NT2/D1 (cell line): ENCODE measurements around the gene UBE2L6.

Experiments used
- DNase-seq: peaks from one replicate; pipeline ENCODE4 v3.0.0-alpha.2; 2011; ENCODE audit warnings: low read depth, low spot score
- H3K27me3 ChIP-seq: 2 replicates; pipeline ENCODE4 v1.6.0; 2011; ENCODE audit warnings: mild to moderate bottlenecking; ENCODE audit not compliant: insufficient read length, insufficient read depth
- H3K36me3 ChIP-seq: 2 replicates; pipeline ENCODE4 v1.6.1; 2011; ENCODE audit warnings: mild to moderate bottlenecking, low read length, mixed read lengths; ENCODE audit not compliant: insufficient read depth, insufficient read length
- H3K4me1 ChIP-seq: 2 replicates; pipeline ENCODE4 v1.5.1; 2011; ENCODE audit not compliant: insufficient read depth, insufficient read length
- H3K4me3 ChIP-seq: 2 replicates; pipeline ENCODE4 v1.5.1; 2011; ENCODE audit warnings: low read depth; ENCODE audit not compliant: insufficient read length
- H3K9ac ChIP-seq: 2 replicates; pipeline ENCODE4 v1.6.0; 2011; ENCODE audit warnings: low read depth; ENCODE audit not compliant: insufficient read length
- H3K9me3 ChIP-seq: 2 replicates; pipeline ENCODE4 v1.5.1; 2011; ENCODE audit warnings: mild to moderate bottlenecking, low read length; ENCODE audit not compliant: insufficient read depth
- SUZ12 ChIP-seq: IDR thresholded peaks from 2 replicates; pipeline ENCODE4 v1.6.1; 2011; ENCODE audit not compliant: insufficient read length, insufficient read depth; ENCODE audit errors: extremely low read depth
- YY1 ChIP-seq: IDR thresholded peaks from 2 replicates; pipeline ENCODE4 v1.6.1; 2011; ENCODE audit not compliant: insufficient read length, insufficient read depth
- ZNF274 ChIP-seq: IDR thresholded peaks from 2 replicates; pipeline ENCODE4 v1.6.1; 2011; ENCODE audit warnings: mild to moderate bottlenecking, low read depth, low read length

The UBE2L6 gene

DNA sequence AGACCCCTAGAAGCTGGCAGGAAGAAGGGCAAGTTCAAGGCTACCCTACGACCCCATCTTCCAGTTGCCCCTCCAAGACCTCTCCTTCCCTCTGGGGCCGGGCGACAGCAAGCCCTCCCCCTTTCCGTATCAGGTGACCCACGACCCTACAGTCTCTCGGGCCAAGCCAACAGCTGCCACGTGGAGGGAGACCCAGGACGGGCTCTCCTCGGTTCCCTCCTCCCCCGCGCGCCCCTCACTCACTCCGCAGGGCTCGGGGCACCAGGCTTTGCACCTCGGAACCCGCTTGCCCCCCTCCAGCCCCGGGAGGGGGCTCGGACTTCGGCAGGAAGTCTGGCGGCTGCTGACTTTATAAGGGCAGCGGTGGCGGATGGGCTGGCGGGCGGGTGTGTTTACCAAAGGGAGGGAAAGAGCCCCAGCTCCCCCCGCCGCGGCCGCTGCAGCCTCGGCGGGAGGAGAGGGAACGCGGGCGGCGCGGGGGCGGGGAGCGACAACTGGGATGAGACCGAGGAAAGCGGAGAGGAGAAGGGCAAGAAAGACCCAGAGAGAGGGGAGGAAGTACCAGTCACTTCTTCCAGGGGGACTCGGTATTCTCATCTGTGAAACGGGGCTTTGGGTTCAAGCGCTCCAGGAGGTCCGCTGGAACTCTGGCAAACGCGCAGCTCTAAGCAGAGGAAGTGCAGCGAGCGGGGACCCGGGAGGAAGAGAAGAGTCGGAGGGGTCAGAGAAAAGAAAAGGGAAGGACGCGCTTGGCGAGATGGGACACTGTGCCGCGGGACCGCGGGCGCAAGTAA is 52.7 kb downstream of the UBE2L6 start:
- Histone ChIP-seq H3K27me3 (peaks cover 51% of the 10 kb centered on the region), H3K36me3 (no peaks in the 10 kb centered on the region), H3K9ac (peak overlapping the region; percentile 84), H3K4me1 (peaks cover 4% of the 10 kb centered on the region), H3K4me3 (peak overlapping the region; percentile 77), H3K9me3 (no peaks in the 10 kb centered on the region)
- DNase-seq = no peak
- peak; percentile 12 for TF ChIP-seq SUZ12
- no peak for TF ChIP-seq ZNF274

DNA sequence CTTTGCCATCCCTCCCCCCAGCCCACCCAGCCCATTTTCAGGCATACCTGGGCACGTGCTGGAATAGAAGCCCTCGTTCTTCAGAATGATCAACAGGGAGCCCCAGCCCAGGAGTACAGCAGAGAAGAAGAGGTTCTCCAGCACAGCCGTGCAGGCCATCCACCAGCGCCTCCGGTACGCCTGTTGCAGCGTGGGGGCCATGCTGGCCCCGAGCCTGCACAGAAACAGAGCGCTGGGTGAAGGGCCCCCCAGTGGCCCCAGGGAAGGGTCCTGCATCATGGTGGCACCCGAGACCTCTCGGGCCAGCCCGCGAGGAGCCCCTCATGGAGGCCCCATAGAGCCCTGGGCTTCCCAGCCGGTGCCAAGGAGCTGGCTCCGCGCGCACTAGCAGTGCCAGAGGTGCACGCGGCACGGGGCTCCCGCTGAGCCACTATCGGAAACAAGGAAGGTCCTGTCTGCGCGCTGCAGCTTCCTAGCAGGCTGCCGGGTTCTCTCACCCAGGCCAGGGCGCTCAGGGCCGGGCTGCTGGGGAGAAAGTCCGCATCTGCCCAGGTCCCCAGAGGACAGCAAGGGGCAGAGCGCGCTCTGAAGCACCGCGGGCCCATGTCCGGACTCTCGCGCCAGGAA is 53.4 kb downstream of the UBE2L6 start:
- no peak for DNase-seq
- Histone ChIP-seq H3K4me1 (peaks cover 4% of the 10 kb centered on the region), H3K36me3 (no peaks in the 10 kb centered on the region), H3K27me3 (peaks cover 51% of the 10 kb centered on the region), H3K9ac (peak overlapping the region; percentile 84), H3K9me3 (no peaks in the 10 kb centered on the region), H3K4me3 (peak overlapping the region; percentile 77)
- TF ChIP-seq ZNF274 = no peak
- TF ChIP-seq SUZ12 = no peak
- no peak for TF ChIP-seq YY1

DNA sequence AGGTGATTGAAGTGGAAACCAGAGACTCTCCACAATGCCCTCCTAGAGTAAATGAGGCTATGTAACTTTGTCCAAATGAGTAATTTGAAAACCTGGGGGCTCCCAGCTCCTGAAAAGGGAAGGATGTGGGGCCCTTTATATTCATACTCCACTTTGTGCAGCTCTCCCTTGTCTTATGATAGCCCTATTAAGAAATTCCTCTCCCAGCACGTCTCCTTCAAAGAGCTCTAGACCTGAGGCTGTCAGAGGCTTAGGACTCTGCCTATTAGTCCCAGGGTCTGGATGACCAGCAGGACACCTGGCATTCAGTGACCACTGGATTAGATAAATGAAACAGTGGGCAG is 54.0 kb downstream of the UBE2L6 start:
- DNase-seq = no peak
- no peak overlapping the region for H3K4me3 ChIP-seq
- no peak overlapping the region for H3K9ac ChIP-seq
- TF ChIP-seq ZNF274 (no peak), YY1 (no peak), SUZ12 (no peak)
- H3K36me3 ChIP-seq = no peaks in the 10 kb centered on the region
- peaks cover 51% of the 10 kb centered on the region for H3K27me3 ChIP-seq
- H3K9me3 ChIP-seq = no peaks in the 10 kb centered on the region
- peaks cover 4% of the 10 kb centered on the region for H3K4me1 ChIP-seq

DNA sequence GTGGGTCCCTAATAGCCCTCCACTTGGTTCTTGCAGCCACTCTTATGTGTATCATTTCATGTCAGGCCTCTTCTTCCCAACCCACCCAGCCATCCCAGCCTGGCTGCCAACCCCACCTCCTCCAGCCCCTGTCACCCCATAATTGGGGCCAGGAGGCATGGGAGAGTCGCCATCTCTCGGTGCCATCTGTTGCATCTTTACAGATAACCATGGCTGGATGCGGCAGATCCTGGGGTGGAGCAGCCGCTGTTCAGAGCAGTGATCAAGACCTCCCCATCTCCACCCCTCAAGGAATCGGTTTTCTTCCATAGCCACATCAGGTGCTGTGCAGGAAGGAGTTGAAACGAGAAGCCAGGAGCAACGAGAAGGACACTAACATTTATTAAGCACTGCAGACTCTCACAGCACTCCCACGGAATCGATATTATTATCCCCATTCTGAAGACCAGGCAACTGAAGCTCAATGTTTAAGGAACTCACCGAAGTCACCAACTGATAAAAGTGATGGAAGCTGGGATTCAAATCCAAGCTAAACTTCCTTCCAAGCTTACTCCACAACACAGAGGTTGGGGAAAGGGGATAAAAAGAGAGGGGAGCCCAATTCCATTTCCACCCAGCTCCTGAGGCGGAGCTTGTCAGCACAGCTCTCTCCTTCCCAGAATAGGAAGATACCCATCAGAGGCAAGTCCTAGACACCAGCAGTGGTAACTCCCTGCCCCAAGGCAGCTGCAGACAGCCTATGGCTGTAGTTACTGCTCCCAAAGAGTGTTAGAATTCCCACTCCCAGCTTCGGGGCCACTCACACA is 54.6 kb downstream of the UBE2L6 start:
- Histone ChIP-seq H3K27me3 (peaks cover 49% of the 10 kb centered on the region), H3K4me3 (no peak overlapping the region), H3K36me3 (no peaks in the 10 kb centered on the region), H3K9me3 (no peaks in the 10 kb centered on the region), H3K9ac (no peak overlapping the region), H3K4me1 (peaks cover 4% of the 10 kb centered on the region)
- TF ChIP-seq SUZ12 (no peak), ZNF274 (no peak), YY1 (no peak)
- no peak for DNase-seq

DNA sequence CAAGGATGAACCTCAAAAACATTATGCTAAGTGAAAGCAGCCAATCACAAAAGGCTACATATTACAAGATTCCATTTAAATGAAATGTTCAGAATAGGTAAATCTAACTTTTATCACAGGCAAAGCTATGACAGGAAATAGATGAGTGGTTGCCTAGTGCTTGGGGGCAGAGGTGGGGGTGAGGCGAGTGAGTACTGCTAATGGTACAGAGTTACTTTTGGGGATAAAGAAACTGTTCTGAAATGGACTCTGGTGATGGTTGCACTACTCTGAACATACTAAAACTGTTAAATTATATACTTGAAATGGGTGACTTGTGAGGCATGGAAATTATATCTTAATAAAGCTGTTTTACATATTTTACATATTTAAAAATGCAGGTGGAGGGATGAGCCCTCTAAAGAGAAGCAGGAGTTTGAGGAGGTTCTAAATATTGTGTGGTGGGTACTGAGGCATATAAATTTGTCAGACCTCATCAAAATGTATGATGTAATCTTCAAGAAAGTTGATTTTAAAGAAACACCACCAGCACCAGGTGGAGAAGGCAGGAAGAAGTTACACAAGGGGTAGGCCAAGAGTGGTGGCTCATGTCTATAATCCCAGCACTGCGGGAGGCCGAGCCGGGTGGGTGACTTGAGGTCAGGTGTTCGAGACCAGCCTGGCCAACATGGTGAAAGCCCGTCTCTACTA is 55.6 kb downstream of the UBE2L6 start:
- Histone ChIP-seq H3K4me1 (peaks cover 4% of the 10 kb centered on the region), H3K9me3 (no peaks in the 10 kb centered on the region), H3K27me3 (peaks cover 39% of the 10 kb centered on the region), H3K4me3 (no peak overlapping the region), H3K36me3 (no peaks in the 10 kb centered on the region), H3K9ac (no peak overlapping the region)
- TF ChIP-seq SUZ12 (no peak), YY1 (no peak), ZNF274 (no peak)
- DNase-seq = no peak

DNA sequence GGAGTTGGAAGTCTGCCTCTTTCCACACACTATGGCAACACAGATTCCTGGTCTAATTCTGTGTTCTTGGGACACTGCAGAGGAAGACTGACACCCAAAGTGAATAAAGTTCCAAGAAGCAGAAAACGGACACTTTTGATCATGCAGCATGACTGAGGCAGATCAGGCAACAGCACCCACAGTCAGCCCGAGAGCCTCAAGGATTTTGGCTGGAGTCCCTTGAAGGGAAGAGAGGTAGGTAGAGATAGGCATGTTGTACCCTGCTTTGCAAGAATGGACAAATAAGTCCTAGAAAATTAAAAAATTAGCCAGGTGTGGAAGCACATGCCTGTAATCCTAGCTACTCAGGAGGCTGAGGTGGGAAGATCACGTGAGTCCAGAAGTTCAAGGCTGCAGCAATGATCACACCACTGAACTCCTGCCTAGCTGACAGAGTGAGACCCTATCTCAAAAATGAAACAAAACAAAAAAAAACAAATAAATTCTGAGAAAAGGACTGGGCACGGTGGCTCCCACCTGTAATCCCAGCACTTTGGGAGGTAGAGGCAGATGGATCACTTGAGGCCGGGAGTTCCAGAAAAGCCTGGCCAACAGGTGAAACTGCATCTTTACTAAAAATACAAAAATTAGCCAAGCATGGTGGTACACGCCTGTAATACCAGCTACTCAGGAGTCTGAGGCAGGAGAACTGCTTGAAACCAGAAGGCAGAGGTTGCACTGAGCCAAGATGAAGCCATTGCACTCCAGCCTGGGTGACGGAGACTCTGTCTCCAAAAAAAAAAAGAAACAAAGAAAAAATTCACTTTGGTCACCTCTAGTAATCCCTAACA is 58.9 kb downstream of the UBE2L6 start:
- H3K4me3 ChIP-seq = no peak overlapping the region
- no peaks in the 10 kb centered on the region for H3K36me3 ChIP-seq
- TF ChIP-seq YY1 = no peak
- DNase-seq = no peak
- H3K27me3 ChIP-seq = peaks cover 6% of the 10 kb centered on the region
- H3K9me3 ChIP-seq = no peaks in the 10 kb centered on the region
- H3K4me1 ChIP-seq = no peaks in the 10 kb centered on the region
- no peak overlapping the region for H3K9ac ChIP-seq
